ENCODE results near the gene OTOS. TPM values are rescaled to one million over a fixed set of nuclear protein-coding genes. Genes with fewer than 3 reads are reported as not detected.
A peak's percentile ranks its signal among the peaks of the same experiment; 100 is the strongest.

The OTOS gene
- total and polyA plus RNA-seq, 2 of the 13 experiments (the other 11 are each of a cell fraction or from before 2014, with no cell fraction given), result not detected

DNA sequence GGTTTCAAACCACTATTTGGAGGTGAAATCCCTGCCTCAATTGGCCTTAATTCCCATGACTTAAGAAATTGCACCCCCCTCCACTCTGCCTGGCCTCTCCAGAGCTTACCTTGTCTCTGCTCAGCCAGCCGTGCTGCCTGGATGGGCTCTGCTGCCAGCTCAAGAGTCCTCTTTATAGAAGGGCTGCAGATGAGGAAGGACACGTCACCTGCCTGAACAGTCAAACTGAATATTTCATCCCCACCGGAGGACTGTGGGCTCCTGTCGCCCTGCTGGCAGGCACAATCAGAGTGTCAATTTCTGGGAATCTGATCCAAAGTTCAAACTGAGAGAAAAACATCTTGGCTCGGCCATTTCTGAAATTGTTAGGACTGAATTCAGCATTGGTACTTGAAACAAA, at the start of gene OTOS (continued):
- TF ChIP-seq, protein P1, sequence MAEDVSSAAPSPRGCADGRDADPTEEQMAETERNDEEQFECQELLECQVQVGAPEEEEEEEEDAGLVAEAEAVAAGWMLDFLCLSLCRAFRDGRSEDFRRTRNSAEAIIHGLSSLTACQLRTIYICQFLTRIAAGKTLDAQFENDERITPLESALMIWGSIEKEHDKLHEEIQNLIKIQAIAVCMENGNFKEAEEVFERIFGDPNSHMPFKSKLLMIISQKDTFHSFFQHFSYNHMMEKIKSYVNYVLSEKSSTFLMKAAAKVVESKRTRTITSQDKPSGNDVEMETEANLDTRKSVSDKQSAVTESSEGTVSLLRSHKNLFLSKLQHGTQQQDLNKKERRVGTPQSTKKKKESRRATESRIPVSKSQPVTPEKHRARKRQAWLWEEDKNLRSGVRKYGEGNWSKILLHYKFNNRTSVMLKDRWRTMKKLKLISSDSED (CRISPR knock-in tag; IDR thresholded peaks at IDR 0.05), result no peak

GRCh38 chr2:240189686-240190085, 49.2 kb upstream of the OTOS start:
- Histone ChIP-seq H3K4me2 (ENCODE audit: low read depth, low read length) (no peak overlapping the region), H2AFZ (ENCODE audit: low read length) (no peak overlapping the region), H3K4me1 (ENCODE audit: insufficient read depth, low read length) (no peaks in the 10 kb centered on the region), H3K27me3 (ENCODE audit: control insufficient read depth in 1 of 2, insufficient read depth in 2 of 2, low read length in 2 of 2) (peaks cover 3 to 77% of the 10 kb centered on the region in 2 experiments; a peak in 4 of 5 replicates), H4K20me1 (ENCODE audit: insufficient read depth, low read length) (no peaks in the 10 kb centered on the region), H3K79me2 (ENCODE audit: insufficient read depth, low read length) (no peaks in the 10 kb centered on the region), H3K9me3 (ENCODE audit: low read length) (no peaks in the 10 kb centered on the region), H3K27ac (ENCODE audit: extremely low read length, insufficient read depth, low read length) (no peak overlapping the region), H3K9ac (ENCODE audit: insufficient read depth, low read depth, low read length) (no peak overlapping the region), H3K4me3 (replicated peaks in 1 of 3; ENCODE audit: insufficient read depth in 1 of 3, low read depth in 2 of 3, low read length in 3 of 3) (no peak overlapping the region), H3K36me3 (replicated peaks in 1 of 2; ENCODE audit: control insufficient read depth in 1 of 2, insufficient read depth in 2 of 2, low read length in 2 of 2) (no peaks in the 10 kb centered on the region)
- DNase-seq (ENCODE audit: low spot score), result no peak
- BruUV-seq (replicated peaks), result no TSS peak
- peak; percentile 45 for ATAC-seq
- ChIA-PET POLR2A (no interaction called here), CTCF (ENCODE audit: low intra/inter-chr PET ratio, low total read pairs) (no interaction called here)
- TF ChIP-seq ZNF501 (CRISPR knock-in tag; IDR thresholded peaks at IDR 0.05) (no peak), ETV6 (CRISPR knock-in tag; conservative IDR thresholded peaks at IDR 0.05) (no peak), ZNF598 (CRISPR knock-in tag; IDR thresholded peaks at IDR 0.05; ENCODE audit: borderline replicate concordance) (no peak), KDM5B (CRISPR knock-in tag; IDR thresholded peaks at IDR 0.05; ENCODE audit: borderline replicate concordance) (no peak), GPN1 (CRISPR knock-in tag; IDR thresholded peaks at IDR 0.05; ENCODE audit: borderline replicate concordance) (no peak), AHR (CRISPR knock-in tag; IDR thresholded peaks at IDR 0.05) (no peak)
- TF ChIP-seq, protein P2, sequence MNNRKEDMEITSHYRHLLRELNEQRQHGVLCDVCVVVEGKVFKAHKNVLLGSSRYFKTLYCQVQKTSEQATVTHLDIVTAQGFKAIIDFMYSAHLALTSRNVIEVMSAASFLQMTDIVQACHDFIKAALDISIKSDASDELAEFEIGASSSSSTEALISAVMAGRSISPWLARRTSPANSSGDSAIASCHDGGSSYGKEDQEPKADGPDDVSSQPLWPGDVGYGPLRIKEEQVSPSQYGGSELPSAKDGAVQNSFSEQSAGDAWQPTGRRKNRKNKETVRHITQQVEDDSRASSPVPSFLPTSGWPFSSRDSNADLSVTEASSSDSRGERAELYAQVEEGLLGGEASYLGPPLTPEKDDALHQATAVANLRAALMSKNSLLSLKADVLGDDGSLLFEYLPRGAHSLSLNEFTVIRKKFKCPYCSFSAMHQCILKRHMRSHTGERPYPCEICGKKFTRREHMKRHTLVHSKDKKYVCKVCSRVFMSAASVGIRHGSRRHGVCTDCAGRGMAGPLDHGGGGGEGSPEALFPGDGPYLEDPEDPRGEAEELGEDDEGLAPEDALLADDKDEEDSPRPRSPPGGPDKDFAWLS (CRISPR knock-in tag; IDR thresholded peaks at IDR 0.05; ENCODE audit: borderline replicate concordance), result no peak
- TF ChIP-seq, protein P3, sequence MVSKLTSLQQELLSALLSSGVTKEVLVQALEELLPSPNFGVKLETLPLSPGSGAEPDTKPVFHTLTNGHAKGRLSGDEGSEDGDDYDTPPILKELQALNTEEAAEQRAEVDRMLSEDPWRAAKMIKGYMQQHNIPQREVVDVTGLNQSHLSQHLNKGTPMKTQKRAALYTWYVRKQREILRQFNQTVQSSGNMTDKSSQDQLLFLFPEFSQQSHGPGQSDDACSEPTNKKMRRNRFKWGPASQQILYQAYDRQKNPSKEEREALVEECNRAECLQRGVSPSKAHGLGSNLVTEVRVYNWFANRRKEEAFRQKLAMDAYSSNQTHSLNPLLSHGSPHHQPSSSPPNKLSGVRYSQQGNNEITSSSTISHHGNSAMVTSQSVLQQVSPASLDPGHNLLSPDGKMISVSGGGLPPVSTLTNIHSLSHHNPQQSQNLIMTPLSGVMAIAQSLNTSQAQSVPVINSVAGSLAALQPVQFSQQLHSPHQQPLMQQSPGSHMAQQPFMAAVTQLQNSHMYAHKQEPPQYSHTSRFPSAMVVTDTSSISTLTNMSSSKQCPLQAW (CRISPR knock-in tag; IDR thresholded peaks at IDR 0.05), result no peak
- in situ Hi-C loops (cut with HindIII; ENCODE audit: extremely low pct_ligation_motif_present, low pct_unique_long_range_greater_than_20kb) (no loop called here), intact Hi-C loops (cut with micrococcal nuclease; ENCODE audit: unreplicated experiment) (no loop called here)
- no peak for FAIRE-seq
- 1% methylated on average over 4 of the region's 4 CpGs for WGBS (ENCODE audit: low lambda C conversion rate)
